Activated CD4-positive, alpha-beta T cell treated with anti-CD3 and anti-CD28 coated beads for 24 hours (primary cell): ENCODE data around the gene ERCC6L.

Experiments used
- DNase-seq, 2 donors: peaks; one replicate each; pipeline ENCODE4 v3.0.0-alpha.2; 2020; ENCODE audit warnings: low read depth in 2 of 2

Gene ERCC6L, protein sequence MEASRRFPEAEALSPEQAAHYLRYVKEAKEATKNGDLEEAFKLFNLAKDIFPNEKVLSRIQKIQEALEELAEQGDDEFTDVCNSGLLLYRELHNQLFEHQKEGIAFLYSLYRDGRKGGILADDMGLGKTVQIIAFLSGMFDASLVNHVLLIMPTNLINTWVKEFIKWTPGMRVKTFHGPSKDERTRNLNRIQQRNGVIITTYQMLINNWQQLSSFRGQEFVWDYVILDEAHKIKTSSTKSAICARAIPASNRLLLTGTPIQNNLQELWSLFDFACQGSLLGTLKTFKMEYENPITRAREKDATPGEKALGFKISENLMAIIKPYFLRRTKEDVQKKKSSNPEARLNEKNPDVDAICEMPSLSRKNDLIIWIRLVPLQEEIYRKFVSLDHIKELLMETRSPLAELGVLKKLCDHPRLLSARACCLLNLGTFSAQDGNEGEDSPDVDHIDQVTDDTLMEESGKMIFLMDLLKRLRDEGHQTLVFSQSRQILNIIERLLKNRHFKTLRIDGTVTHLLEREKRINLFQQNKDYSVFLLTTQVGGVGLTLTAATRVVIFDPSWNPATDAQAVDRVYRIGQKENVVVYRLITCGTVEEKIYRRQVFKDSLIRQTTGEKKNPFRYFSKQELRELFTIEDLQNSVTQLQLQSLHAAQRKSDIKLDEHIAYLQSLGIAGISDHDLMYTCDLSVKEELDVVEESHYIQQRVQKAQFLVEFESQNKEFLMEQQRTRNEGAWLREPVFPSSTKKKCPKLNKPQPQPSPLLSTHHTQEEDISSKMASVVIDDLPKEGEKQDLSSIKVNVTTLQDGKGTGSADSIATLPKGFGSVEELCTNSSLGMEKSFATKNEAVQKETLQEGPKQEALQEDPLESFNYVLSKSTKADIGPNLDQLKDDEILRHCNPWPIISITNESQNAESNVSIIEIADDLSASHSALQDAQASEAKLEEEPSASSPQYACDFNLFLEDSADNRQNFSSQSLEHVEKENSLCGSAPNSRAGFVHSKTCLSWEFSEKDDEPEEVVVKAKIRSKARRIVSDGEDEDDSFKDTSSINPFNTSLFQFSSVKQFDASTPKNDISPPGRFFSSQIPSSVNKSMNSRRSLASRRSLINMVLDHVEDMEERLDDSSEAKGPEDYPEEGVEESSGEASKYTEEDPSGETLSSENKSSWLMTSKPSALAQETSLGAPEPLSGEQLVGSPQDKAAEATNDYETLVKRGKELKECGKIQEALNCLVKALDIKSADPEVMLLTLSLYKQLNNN

DNA sequence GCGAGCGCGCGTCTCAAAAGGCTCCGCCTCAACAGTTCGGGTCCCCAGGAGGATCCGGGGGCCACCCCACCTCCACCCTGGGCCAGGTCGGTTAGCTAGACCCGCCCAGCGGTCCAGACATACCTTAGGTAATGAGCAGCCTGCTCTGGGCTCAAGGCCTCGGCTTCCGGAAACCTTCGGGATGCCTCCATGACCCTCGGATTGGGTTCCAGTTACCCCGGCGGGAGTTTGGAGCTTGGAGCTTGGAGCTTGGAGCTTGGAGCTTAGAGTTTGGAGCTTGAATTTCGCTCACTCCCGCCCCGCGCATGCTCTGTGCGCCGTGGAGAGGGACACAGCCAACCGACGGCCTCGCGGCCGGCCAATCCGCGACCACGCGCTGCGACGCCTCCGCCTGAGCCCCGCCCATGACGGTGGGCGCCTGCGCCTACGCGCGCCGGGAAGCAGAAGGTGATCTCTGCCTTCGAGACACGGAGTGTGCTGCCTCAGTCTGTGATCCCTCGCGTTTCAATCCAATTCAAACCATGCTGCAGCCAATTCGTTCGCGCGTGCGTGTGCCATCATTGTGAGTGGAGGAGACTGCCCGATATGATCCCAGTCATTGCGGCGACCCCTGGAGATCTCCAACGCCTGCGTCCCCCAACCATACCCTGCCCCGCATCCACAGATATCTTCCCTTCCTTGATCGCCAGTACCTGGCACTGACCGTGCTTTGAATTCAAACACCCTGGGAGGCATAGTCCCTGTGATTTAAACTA is at the start of gene ERCC6L:
Gene ERCC6L, minus strand, starts transcription at position 307 of the 755 bp plus-strand sequence. Its CDS starts 116 bp downstream, at position 191.
- peak; percentile 72 to 76 for DNase-seq

DNA sequence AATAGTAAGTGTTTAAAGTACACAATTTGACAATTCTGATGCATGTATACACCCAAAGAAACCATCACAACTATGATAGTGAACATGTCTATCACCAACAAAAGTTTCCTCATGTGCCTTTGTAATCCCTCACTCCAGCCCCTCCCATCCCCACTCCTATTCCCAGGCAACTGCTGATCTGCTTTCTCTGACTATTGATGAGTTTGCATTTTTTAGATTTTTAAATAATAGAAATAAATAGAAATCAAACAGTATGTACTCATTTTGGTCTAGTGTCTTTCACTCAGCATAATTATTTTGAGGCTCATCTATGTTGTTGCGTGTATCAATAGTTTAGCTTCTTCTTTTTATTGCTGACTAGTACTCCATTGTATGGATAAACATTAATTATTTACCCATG is 43.5 kb upstream of the ERCC6L start:
- no peak for DNase-seq

DNA sequence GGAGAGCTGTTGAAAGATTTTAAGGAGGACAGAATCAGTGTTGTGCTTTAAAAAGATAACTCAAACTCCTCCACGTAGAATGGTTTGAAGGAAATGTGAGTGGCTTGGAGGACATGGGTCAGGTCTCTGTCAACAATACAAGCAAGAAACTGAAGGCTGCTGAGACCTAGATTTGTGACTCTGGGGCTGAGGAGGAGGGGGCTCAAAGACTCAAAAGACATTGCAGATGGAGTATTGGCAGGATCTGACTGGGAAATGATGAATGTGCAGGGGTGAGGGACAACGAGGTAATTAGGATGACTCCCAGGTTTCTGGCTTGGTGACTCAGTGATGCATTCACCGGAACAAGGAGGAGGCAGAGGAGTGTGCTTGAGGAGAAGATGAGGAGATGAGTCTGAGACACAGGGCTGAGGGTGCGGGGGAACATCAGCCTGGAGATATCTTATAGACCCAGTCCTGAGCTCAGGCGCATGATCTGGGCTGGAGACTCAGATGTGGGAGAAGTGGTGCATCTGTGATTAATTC is 41.6 kb upstream of the ERCC6L start:
- DNase-seq = no peak

DNA sequence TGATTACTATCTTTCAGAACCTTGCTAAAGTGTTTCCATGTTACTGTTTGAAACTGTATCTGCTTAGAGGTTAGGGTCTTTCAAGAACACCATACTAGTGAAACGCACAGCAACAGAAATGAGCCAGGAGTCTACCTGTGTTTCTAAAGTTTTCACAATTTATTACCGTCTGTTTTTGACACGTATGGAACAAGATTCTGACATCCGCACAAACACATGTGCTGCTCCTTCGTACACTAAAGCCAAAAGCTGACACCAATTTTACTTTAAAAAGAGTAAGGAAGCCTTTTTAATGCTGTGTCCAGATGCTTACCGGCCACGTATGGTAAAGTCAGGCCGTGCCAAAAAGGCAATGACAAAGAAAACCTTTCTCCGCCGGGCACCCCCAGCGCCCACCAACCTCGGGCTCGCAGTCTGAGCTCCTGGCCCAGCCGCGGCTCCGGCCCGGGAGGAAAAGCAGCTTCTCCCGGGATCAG is 37.7 kb upstream of the ERCC6L start:
- DNase-seq = no peak

DNA sequence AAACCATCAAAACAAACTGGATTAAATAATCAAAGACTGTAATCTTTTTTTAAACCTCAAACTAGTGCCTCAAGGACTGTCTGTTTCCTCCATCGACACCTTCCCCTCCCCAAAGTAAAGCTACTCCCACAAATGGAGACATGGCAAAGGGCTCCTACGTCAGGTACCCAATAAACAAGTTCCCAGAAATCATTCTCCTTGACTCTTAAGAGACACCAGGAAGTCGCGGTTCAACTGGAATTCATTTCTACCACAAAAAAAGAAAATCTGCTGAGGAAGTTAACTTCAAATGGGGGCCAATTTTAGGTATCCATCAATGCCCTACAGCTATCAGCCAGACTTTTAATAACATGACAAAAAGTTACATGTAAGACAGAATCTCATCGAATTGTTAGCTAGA is 35.7 kb upstream of the ERCC6L start:
- no peak for DNase-seq

DNA sequence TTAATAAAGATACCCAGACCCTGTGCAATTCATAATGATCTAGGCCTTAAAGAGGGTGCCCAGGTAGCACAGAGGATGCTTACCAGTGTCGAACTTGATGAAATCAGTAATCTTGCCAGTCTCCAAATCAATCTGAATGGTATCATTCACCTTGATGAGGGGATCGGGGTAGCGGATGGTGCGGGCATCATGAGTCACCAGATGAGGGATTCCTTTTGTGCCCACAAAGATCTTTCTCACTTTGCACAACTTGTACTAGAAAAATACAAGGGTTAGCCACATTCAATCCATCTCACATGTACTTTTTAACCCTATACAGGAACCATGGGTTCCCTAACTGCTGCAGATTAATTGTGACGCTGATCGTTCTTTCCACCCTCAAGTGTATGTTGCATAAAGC is 34.9 kb upstream of the ERCC6L start:
- DNase-seq = no peak

DNA sequence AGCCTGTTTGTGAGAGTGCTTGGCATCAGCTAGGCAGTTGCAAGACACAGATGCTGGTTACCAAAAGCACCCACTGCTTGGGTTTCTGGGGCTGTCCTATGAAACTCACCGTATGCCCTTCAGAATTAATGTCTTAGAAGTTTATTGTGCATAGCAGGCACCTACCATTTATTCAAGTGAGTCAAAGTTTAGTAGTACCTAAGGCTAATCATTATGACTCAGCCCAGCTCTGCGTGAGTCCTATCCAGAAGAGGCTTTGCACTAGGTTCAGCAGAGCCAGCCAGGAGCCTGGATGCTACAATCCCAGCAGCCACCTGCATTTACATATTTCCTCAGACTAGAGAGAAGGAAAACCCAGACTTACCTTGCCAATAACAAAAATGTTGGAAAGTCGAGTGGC is 34.0 kb upstream of the ERCC6L start:
- DNase-seq = no peak

DNA sequence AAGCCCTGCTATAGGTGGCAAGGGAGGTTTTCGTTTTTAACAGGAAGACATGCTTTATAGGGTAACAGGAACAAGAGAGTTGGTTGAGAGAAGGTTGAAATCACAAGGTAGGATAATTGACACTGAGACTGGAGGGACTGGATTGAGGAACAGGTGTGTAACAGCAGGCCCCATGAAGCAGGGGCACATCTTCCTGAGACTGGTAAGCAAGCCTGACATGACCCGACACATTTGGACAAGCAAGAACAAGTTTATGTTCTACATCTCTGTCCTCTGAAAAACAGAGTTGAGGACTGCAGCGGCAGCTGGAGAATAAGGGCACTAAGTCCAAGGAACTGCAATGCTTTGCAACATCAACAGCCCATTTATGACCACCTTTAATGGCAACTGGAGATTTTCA is 33.0 kb upstream of the ERCC6L start:
- no peak for DNase-seq

DNA sequence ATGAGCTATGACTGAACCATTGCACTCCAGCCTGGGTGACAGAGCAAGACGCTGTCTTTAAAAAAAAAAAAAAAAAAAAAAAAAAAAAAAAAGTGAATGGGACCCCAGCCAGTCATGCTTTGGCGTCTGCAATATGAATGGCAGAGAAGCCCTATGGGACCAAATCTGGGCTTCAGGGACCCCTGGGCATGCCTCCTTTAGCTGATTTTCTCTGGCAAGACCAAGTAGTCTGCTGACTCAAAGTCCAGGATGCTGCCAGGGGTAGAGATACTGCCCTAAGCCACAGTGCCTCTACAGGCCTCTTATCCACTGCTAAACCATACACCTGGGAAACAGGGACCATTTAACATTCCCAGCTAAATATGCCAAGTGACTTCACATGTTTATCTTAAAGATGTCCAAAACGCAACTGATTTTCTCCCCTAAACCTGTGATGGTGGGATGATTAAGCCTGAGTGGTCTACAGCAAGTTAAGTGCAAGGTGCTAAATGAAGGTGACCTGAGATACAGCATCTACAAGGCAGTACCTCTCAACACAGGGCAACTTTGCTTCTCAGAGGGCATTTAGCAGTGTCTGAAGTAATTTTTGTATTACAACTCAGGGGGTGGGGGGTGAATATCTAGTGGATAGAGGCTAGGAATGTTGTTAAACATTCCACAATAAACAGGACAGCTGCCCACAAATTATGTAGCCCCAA is 32.4 kb upstream of the ERCC6L start:
- no peak for DNase-seq

DNA sequence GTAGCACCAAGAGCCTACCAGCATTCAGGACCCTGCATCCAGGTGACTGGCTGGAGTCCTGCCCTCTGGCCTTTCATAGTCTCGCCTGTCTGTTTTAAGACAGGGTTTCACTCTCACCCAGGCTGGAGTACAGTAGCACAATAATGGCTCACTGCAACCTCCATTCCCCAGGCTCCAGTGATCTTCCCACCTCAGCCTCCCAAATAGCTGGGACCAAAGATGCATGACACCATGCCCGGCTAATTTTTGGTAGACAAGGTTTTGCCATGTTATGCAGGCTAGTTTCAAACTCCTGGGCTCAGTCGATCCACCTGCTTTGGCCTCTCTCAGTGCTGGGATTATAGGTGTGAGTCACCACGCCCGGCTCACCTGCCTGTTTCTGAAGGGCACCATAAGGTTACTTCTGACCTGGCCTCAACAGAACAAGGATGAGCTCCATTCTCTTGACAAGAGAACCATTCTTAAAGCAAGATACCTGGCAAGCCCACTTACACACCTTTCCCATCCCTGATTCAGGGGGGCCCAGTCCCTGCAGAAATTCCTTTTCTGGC is 31.6 kb upstream of the ERCC6L start:
- no peak for DNase-seq

DNA sequence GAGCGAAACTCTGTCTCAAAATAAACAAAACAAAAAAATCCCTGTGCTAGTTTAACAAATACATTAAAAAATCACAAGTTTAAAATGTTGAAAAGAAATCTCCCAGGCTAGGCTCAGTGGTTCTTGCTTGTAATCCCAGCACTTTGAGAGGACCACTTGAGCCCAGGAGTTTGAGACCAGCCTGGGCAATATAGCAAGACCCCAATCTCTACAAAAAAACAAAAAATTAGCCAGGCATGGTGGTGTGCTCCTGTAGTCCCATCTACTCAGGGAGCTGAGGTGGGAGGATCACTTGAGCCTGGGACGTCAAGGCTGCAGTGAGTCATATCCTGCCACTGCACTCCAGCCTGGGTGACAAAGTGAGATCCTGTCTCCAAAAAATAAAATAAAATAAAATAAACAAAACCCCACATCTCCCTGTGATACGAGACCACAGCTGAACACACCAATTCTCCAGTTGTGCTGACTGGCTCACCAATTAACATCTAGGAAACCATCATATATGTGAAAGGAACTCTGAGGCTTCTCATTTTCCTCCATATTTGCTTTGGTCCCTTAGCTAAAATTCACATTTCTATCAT is 30.9 kb upstream of the ERCC6L start:
- no peak for DNase-seq

DNA sequence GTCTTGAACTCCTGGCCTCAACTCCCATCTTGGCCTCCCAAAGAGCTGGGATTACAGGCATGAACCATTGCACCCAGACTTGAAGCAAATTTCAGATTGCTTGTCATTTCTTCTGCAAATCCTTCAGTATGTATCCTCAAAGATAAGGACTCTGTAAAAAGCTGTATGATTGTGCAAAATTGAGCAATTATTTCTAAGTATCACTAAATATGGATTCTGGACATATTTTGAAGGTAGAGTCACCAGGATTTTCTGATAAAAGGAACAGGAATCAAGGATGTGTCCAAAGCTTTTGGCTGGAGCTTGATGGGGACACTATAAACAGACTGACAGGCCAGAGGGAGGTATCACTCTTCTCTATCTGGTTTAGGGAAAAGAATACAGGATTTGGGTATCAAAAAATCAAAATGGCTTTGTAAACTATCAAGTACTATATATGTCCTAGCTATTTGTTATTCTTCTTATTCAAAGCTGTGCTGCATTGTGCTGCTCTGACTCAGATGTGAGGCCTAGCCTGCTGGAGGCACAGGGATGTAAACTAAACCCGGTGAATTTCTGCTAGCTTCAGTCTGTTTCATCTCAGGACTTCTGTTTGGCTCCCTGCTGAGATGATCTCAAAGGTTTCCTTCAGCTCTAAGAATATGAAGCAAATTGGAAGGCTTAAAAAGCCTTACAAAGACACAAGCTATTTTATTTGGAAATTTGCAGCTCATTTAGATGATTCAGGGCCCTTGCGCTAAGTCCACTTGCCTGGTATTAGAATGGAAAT is 30.0 kb upstream of the ERCC6L start:
- DNase-seq = no peak

DNA sequence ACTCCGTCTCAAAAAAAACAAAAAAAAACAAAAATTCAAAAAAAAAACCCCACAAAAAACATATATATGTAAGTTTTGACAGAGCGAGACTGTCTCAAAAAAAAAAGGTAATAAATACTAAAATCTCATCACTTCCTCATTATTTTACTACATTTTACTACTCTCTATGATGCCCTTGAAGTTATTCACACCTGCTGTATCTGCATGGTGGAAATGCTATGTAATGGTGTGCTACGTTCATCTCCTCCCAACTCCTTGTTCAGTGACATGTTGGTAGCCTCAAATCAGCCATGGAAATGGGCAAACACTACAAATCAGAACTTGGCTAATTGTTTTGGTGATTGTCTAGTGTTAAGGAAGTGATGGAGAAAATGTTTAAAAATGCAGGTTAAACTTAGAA is 26.4 kb upstream of the ERCC6L start:
- no peak for DNase-seq

DNA sequence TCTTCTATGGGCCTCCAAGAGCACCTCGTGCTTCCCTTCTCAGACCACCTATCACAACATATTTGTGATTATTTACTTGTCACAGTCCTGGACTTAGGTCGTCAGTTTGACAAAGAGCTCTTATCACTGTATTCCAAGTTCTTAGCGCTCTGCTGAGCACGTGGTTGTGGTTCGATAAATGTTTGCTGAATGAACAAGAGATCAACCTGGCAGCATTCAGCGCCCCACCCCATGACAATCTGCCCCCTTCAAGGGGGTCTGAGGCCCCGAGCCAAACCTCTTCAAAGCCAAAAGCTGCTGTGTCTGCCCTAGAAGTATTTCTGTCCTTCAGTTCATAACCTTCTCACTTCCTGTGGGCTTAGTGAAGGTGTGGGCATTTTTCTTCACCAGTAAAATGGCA is 23.2 kb upstream of the ERCC6L start:
- DNase-seq = no peak

DNA sequence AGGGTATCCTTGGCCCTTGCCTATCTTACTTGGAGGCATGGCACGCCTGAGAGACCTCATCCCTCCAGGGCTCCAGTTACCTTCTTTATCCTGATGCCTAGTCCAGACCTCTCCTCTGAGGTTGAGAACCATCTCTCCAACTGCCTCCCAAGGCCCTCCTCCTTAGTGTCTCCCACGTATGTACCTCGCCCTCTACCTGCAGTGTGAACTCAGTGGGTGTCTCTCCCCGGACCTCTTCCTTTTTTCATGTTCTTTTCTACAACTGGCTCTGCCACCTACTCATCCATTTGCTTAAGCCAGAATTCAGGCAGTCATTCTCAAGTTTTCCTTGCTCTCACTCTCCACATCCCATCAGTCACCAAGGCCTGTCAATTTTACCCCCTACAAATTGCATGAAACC is 21.6 kb upstream of the ERCC6L start:
- DNase-seq = no peak

DNA sequence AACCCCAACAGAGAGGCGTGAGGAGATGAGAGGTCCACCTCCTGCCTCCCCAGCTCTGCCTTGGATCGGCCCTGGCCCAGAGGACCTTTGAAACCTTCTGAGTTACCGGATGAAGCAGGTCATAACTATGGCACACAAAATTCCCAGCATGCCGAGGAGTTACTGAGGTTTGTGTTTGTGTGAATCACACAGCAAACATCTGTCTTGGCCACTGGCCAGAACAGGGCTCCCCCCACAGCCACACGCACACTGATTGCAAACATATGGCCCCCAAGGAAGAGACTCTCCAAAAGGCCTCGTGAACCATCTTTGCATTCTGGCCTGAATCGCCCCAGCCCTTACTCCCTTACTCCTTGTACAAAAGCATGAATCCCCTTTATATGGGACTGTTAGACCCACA is 19.3 kb upstream of the ERCC6L start:
- DNase-seq = no peak

DNA sequence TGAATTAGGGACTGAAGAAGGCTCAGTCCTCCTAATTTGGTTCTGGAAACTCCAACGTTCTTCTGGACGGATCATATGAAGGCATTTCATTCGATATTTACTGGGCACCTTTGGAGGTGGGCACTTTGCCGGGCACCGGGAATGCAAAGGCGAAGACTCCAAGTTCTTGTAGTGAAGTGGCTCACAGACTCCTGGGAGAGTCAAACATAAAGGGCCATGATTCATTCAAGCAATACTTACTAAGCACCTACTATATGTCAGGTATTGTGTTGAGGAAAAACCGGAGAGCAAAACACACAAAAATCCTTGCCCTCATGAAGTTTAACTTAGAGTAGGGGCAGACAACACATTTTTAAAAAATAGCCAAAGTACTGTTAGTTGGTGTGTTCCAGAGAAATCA is 17.0 kb upstream of the ERCC6L start:
- DNase-seq = no peak

DNA sequence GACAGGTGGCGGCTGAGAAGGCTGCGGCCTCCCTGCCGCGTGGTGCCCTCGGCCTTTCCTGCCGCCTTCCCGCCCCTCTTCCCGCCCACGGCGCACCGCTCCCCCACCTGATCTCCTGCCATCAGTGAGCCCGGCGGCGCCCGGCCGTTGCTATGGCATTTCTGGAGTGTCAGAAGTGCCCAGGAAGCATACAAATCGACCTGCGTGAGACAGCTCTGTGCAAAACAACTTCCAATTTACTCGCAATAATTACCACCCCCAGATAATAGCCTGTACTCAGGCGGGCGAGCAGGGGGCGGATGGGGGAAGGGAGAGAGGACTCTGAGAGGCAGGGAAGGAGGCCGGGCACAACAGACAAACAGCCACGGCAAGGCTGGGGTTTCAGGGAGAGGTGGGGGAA is 16.6 kb upstream of the ERCC6L start:
- DNase-seq = no peak

DNA sequence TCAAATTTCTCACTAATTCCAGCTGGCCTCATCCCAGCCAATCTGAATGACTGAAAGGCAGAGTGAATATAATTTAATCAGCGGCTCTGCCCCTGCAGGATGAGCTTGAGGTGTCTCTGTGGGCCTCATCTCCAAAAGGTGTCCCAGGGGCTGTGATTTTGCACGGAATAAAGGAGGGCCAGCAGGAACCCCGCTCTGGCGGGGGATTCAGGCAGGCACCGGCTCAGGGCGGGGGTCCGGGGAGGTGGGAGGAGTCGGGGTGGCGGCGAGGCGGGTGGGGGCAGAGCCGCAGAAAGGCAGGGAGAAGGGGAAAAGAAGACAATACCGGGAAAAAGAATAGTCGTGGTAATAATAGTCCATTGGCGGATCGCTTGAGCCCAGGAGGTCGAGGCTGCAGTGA is 16.0 kb upstream of the ERCC6L start:
- no peak for DNase-seq
